ENCODE results near the gene RHBDL2. TPM values are rescaled to one million over a fixed set of nuclear protein-coding genes. Genes with fewer than 3 reads are reported as not detected.

Gene RHBDL2
- total and polyA plus RNA-seq, 2 donors (not counting 3 experiments of a cell fraction or from before 2014, with no cell fraction given): 0.06 to 1.4 TPM

GRCh38 chr1:38840281-38840680 is 101.3 kb downstream of the RHBDL2 start:
- CTCF ChIA-PET: interaction anchor here (0.6 kb wide), 1 partner anchor 47 kb away, joined by 4 read pairs; no protein-coding TSS in a partner anchor
- Histone ChIP-seq H3K79me2 (ENCODE audit: control insufficient read depth, insufficient read depth, low read length) (no peaks in the 10 kb centered on the region), H3K4me1 (ENCODE audit: control insufficient read depth, extremely low read depth, insufficient read depth, low read length) (peaks cover 17% of the 10 kb centered on the region), H2AFZ (ENCODE audit: low read depth, low read length) (no peak overlapping the region), H3K9me3 (replicated peaks; ENCODE audit: control insufficient read depth, insufficient read depth, low read length) (no peaks in the 10 kb centered on the region), H3K4me2 (ENCODE audit: insufficient read depth, low read length) (peak overlapping the region; percentile 42), H3K9ac (replicated peaks; ENCODE audit: extremely low read depth, insufficient read depth, low read length) (no peak overlapping the region), H4K20me1 (replicated peaks; ENCODE audit: control insufficient read depth, extremely low read depth, insufficient read depth, low read length) (peaks cover 3% of the 10 kb centered on the region), H3K4me3 (replicated peaks in 1 of 3; ENCODE audit: insufficient read depth in 1 of 3, low read depth in 1 of 3, low read length in 3 of 3) (no peak overlapping the region), H3K27me3 (ENCODE audit: control insufficient read depth in 2 of 2, insufficient read depth in 2 of 2, low read length in 2 of 2) (no peaks in the 10 kb centered on the region), H3K27ac (ENCODE audit: insufficient read depth, low read depth, low read length) (no peak overlapping the region), H3K36me3 (ENCODE audit: control insufficient read depth in 2 of 2, extremely low read depth in 1 of 2, insufficient read depth in 2 of 2, low read length in 2 of 2) (peaks cover 14 to 15% of the 10 kb centered on the region in 2 experiments), H3K9me1 (replicated peaks; ENCODE audit: control insufficient read depth, extremely low read depth, insufficient read depth, low read length) (no peaks in the 10 kb centered on the region)
- FAIRE-seq (peak; percentile 53), DNase-seq (ENCODE audit: low read depth, low spot score) (peak; percentile 55)
- TF ChIP-seq EZH2 (IDR thresholded peaks at IDR 0.05; ENCODE audit: borderline replicate concordance, low read depth, low read length, severe bottlenecking): no peak
- no peak for TF ChIP-seq FOS (IDR thresholded peaks at IDR 0.05; ENCODE audit: borderline replicate concordance, insufficient read depth, low read length)
- TF ChIP-seq POLR2AphosphoS5 (IDR thresholded peaks at IDR 0.05; ENCODE audit: insufficient read depth, low read depth, low read length): no peak
- TF ChIP-seq GATA2 (IDR thresholded peaks at IDR 0.05; ENCODE audit: insufficient read depth, insufficient read length, low read depth, low read length): no peak
- TF ChIP-seq POLR2A (IDR thresholded peaks at IDR 0.05; ENCODE audit: low read depth, low read length): no peak
- no peak for TF ChIP-seq MAX (IDR thresholded peaks at IDR 0.05; ENCODE audit: insufficient read depth, insufficient read length)
- no peak for TF ChIP-seq MYC (IDR thresholded peaks at IDR 0.05; ENCODE audit: low read depth, low read length)
- TF ChIP-seq JUN (IDR thresholded peaks at IDR 0.05; ENCODE audit: borderline replicate concordance, insufficient read depth, insufficient read length, low read depth): no peak
- TF ChIP-seq, protein P1, sequence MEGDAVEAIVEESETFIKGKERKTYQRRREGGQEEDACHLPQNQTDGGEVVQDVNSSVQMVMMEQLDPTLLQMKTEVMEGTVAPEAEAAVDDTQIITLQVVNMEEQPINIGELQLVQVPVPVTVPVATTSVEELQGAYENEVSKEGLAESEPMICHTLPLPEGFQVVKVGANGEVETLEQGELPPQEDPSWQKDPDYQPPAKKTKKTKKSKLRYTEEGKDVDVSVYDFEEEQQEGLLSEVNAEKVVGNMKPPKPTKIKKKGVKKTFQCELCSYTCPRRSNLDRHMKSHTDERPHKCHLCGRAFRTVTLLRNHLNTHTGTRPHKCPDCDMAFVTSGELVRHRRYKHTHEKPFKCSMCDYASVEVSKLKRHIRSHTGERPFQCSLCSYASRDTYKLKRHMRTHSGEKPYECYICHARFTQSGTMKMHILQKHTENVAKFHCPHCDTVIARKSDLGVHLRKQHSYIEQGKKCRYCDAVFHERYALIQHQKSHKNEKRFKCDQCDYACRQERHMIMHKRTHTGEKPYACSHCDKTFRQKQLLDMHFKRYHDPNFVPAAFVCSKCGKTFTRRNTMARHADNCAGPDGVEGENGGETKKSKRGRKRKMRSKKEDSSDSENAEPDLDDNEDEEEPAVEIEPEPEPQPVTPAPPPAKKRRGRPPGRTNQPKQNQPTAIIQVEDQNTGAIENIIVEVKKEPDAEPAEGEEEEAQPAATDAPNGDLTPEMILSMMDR (IDR thresholded peaks at IDR 0.05; ENCODE audit: extremely low read depth in 1 of 2, insufficient read depth in 1 of 2, low read depth in 1 of 2, low read length in 2 of 2): no peak
- BruUV-seq (replicated peaks): no TSS peak
- dilution Hi-C loops (cut with MboI; ENCODE audit: extremely low pct_ligation_motif_present, low sequenced_read_pairs) (no loop called here), intact Hi-C loops (cut with micrococcal nuclease) (no loop called here)
- POLR2A ChIA-PET: no interaction called here
